GM23248 (cell line): Measurements from ENCODE around the gene PGGHG. TPM values are rescaled to one million over a fixed set of nuclear protein-coding genes. Genes with fewer than 3 reads are reported as not detected.
"Not testable (repeated sequence)": the region's sequence is repeated elsewhere in the genome, so short reads cannot be mapped to it uniquely, and the experiment has no call there.

Source experiments
- DNase-seq: peaks from one replicate; pipeline ENCODE4 v3.0.0-alpha.2; 2015
- H2AFZ ChIP-seq: fragments of 200-600 bp; sonication (generic); 2 replicates; pipeline ENCODE4 v1.6.1; 2016; ENCODE audit warnings: antibody characterized with exemption
- H3F3A ChIP-seq: fragments of 200-600 bp; sonication (generic); 2 replicates; pipeline ENCODE4 v1.6.1; 2016; ENCODE audit warnings: mild to moderate bottlenecking, antibody characterized with exemption, mixed run types; ENCODE audit not compliant: insufficient read depth
- H3K27ac ChIP-seq: fragments of 200-600 bp; sonication (generic); 2 replicates; pipeline ENCODE4 v1.5.1; 2016; ENCODE audit warnings: mild to moderate bottlenecking
- H3K27me3 ChIP-seq: fragments of 200-600 bp; sonication (generic); replicated peaks from 2 replicates; pipeline ENCODE4 v1.6.1; 2016; ENCODE audit warnings: mild to moderate bottlenecking; ENCODE audit not compliant: insufficient read depth
- H3K36me3 ChIP-seq: fragments of 200-600 bp; sonication (generic); 2 replicates; pipeline ENCODE4 v1.6.1; 2016; ENCODE audit warnings: low read depth, mild to moderate bottlenecking
- H3K4me1 ChIP-seq: fragments of 200-600 bp; sonication (generic); 2 replicates; pipeline ENCODE4 v1.6.1; 2016; ENCODE audit warnings: mild to moderate bottlenecking; ENCODE audit not compliant: insufficient read depth
- H3K4me2 ChIP-seq: fragments of 200-600 bp; sonication (generic); one replicate; pipeline ENCODE4 v1.6.1; 2016; ENCODE audit warnings: mild to moderate bottlenecking; ENCODE audit not compliant: unreplicated experiment
- H3K4me3 ChIP-seq: fragments of 200-600 bp; sonication (generic); 2 replicates; pipeline ENCODE4 v1.5.1; 2016; ENCODE audit warnings: mild to moderate bottlenecking
- H3K79me2 ChIP-seq: fragments of 200-600 bp; sonication (generic); 2 replicates; pipeline ENCODE4 v1.6.1; 2016; ENCODE audit warnings: mild to moderate bottlenecking; ENCODE audit not compliant: insufficient read depth
- H3K9ac ChIP-seq: fragments of 200-600 bp; sonication (generic); 2 replicates; pipeline ENCODE4 v1.6.1; 2016; ENCODE audit warnings: mild to moderate bottlenecking
- H3K9me2 ChIP-seq: fragments of 200-600 bp; sonication (generic); 2 replicates; pipeline ENCODE4 v1.6.1; 2016; ENCODE audit warnings: mixed run types, mild to moderate bottlenecking, moderate library complexity; ENCODE audit not compliant: insufficient read depth
- H3K9me3 ChIP-seq: fragments of 200-600 bp; sonication (generic); one replicate; pipeline ENCODE4 v1.6.1; 2017; ENCODE audit warnings: low read depth
- H4K20me1 ChIP-seq: fragments of 200-600 bp; sonication (generic); 2 replicates; pipeline ENCODE4 v1.6.0; 2016; ENCODE audit not compliant: insufficient read depth
- EZH2 ChIP-seq: fragments of 200-600 bp; sonication (generic); IDR thresholded peaks from 2 replicates; pipeline ENCODE4 v1.6.1; 2018; ENCODE audit warnings: antibody characterized with exemption, mild to moderate bottlenecking; ENCODE audit not compliant: insufficient read depth, poor library complexity, severe bottlenecking
- EZH2phosphoT487 ChIP-seq: fragments of 200-600 bp; sonication (generic); IDR thresholded peaks from 2 replicates; pipeline ENCODE4 v1.6.1; 2018; ENCODE audit warnings: antibody characterized with exemption, moderate library complexity, mild to moderate bottlenecking, low read depth; ENCODE audit not compliant: insufficient read depth
- WGBS, 2 experiments: methylation state at CpG; one replicate each; pipeline ENCODE4 v1.1.6; 2015 to 2017; ENCODE audit warnings: low lambda C conversion rate in 2 of 2, low coverage in 1 of 2; ENCODE audit errors: missing lambda C conversion rate in 2 of 2; 5-methylcytosine and 5-hydroxymethylcytosine counted together
- in situ Hi-C: fragments of 300-500 bp; cut with MboI; formaldehyde crosslinking; loops from 2 replicates; pipeline ENCODE4 v1.15.0; 2020
- polyA plus RNA-seq: library from polyadenylated mRNA; unstranded; fragments of >200 nt; fragmentation: Nextera tagmentation; extraction: Ambion mirVana; gene quantifications from 2 replicates; pipeline ENCODE4 v1.2.1, GENCODE V29; 2016
- total RNA-seq: library from RNA; depleted of rRNA; stranded (reverse); fragments of >200 nt; shearing (Covaris generic); gene quantifications from 2 replicates; pipeline ENCODE4 v1.2.3, GENCODE V29; 2014

PGGHG gene
- total and polyA plus RNA-seq, 2 experiments from 2014 or later = 4.6 to 14.2 TPM

DNA sequence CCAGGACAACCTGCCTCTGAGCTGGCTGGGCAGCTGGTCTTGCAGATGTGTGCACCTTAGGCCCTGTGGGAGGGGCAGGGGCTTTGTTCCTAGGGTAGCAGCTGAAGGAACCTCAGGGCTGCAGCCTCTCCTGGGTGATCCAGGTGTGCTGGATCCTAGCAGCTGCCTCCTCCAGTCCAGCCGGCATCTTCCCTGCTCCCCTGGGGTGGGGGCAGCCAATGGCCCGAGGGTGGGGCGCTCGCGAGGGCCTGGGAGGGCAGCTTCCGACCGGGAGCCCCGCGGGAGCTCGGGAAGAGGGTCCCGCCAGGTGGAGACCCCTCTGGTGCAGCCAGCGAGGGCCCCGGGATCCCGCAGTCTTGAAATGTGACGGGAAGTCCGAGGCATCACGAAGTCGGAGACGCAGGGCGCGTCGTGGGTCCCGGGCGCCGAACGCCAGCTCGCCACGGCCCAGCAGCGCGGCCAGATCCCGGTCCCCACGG is 26.6 kb downstream of the PGGHG start:
- H3K9ac ChIP-seq = peak overlapping the region; percentile 80; the same call in 1 of the 2 replicates

DNA sequence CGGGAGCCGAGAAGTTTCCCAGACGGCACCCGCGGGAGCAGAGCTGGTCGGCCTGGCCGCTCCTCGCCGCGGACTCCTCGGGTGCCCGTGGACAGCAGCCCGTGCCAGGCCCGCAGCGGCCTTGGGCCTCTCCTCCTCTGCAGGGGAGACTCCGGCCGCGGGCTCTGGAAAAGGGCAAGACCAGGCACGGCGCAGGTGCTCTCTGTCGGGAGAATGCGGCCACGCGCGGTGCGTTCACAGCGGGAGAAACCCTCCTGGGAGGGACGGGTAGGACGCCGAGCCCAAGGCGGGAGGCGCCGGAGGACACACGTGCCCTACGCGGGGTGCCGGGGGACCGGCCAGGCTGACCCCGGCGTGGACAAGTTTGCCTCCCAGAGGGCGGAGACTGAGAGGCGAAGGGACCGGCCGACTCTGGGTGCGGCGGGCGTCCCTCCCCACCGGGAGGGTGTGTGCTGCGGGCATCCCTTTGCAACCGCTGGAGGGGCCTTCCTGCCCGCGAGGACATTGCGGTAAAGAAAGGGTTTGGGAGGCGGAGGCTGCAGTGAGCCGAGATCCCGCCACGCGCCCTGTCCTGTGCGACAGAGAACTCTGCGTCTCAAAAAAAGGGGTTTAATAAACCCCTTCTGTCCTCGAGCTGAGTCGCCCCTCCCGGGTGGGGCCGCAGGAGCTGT is 27.2 kb downstream of the PGGHG start:
- peak overlapping the region; percentile 80 for H3K9ac ChIP-seq
- H3K9me3 ChIP-seq = no peaks in the 10 kb centered on the region
- H3K9me2 ChIP-seq = no peaks in the 10 kb centered on the region
- H3F3A ChIP-seq = peaks cover 31% of the 10 kb centered on the region
- H3K4me2 ChIP-seq = peak overlapping the region; percentile 82
- H3K79me2 ChIP-seq = peaks cover 53% of the 10 kb centered on the region
- TF ChIP-seq EZH2phosphoT487 (no peak), EZH2 (no peak)
- H3K4me1 ChIP-seq = peaks cover 28% of the 10 kb centered on the region
- H3K36me3 ChIP-seq = no peaks in the 10 kb centered on the region
- no peak overlapping the region for H3K27ac ChIP-seq
- H4K20me1 ChIP-seq = no peaks in the 10 kb centered on the region
- in situ Hi-C loops = no loop called here
- H3K27me3 ChIP-seq = no peaks in the 10 kb centered on the region
- H2AFZ ChIP-seq = peak overlapping the region; percentile 41; the same call in 1 of the 2 replicates
- H3K4me3 ChIP-seq = peak overlapping the region; percentile 79
- 13 to 20% methylated on average over 48 to 61 of the region's 64 CpGs for WGBS, 2 experiments
- peak; percentile 57 for DNase-seq

More for the DNA sequence above, 26.6 kb downstream of the PGGHG start:
- Histone ChIP-seq H2AFZ (peak overlapping the region; percentile 41; the same call in 1 of the 2 replicates), H3K4me1 (peaks cover 28% of the 10 kb centered on the region), H3K9me2 (no peaks in the 10 kb centered on the region), H3K79me2 (peaks cover 52% of the 10 kb centered on the region), H3K4me2 (peak overlapping the region; percentile 82), H3K36me3 (no peaks in the 10 kb centered on the region), H3F3A (peaks cover 31% of the 10 kb centered on the region), H4K20me1 (no peaks in the 10 kb centered on the region), H3K9me3 (no peaks in the 10 kb centered on the region), H3K4me3 (peak overlapping the region; percentile 79), H3K27me3 (no peaks in the 10 kb centered on the region), H3K27ac (no peak overlapping the region)
- in situ Hi-C loops = no loop called here
- 31 to 47% methylated on average over 15 to 31 of the region's 32 CpGs for WGBS, 2 experiments
- DNase-seq = no peak
- TF ChIP-seq EZH2 = no peak
- no peak for TF ChIP-seq EZH2phosphoT487

DNA sequence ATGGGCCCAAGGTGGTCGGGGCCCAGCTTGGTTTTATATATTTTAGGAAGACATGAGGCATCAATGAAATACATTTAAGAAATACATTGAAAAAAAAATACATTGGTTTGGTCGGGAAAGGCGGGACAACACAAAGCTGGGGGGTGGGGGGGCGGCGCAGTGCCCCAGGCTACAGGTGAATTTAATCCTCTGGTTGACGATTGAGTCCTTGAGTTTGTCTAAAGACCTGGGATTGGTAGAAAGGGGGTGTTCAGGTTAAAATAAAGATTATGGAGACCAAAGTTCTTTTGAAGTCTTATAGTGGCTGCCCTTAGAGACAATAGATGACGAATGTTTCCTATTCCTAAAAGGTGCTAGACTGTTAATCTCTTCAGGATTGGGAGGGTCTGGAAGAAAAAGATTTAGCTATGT is 28.0 kb downstream of the PGGHG start:
- Histone ChIP-seq H2AFZ (no peak overlapping the region), H3K4me1 (peaks cover 25% of the 10 kb centered on the region), H4K20me1 (no peaks in the 10 kb centered on the region), H3K79me2 (peaks cover 53% of the 10 kb centered on the region), H3K27ac (no peak overlapping the region), H3K36me3 (no peaks in the 10 kb centered on the region), H3K9me2 (no peaks in the 10 kb centered on the region), H3K4me2 (peak overlapping the region; percentile 82), H3K9ac (peak overlapping the region; percentile 80; the same call in 1 of the 2 replicates), H3K9me3 (no peaks in the 10 kb centered on the region), H3K27me3 (no peaks in the 10 kb centered on the region), H3F3A (peaks cover 28% of the 10 kb centered on the region), H3K4me3 (peak overlapping the region; percentile 79; the same call in 1 of the 2 replicates)
- in situ Hi-C loops = no loop called here
- no peak for DNase-seq
- TF ChIP-seq EZH2 (no peak), EZH2phosphoT487 (no peak)
- 84 to 95% methylated on average over 5 to 7 of the region's 7 CpGs for WGBS, 2 experiments

DNA sequence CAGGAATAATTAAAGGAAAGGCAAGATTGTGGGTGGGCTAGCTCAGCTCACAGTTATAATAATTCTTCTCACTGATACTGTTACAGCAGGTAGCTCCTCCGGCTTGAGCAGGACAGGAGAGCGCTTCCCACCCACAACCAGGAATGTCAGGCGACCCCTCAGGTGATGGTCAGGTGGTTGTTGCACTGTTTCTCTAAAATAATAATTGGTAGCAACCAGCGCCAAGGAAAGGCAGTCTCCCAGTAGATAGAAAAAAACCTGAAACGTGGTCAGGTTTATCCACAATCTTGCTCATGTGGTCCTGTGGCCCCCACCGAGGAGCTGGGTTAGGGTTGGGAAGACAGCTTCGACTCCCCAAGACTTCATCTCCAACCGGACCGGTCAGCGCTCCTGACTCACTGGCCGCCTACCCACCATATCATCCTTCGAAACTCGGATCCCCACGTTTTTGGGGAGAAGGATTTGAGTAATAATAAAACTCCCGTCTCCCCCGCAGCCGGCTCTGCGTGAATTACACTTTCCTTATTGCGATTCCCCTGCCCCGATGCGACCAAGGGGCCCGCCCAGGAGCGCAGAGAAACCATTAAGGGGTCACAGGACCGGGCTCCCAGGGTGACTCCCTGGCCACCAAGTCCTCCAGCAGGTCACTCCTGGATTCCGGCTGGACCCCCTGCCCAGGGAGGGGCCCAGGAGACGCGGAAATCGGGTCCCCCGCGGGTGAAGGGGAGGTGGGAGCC is 28.9 kb downstream of the PGGHG start:
- H3F3A ChIP-seq = peaks cover 19% of the 10 kb centered on the region
- H3K79me2 ChIP-seq = peaks cover 53% of the 10 kb centered on the region
- peak overlapping the region; percentile 47 for H3K4me2 ChIP-seq
- H3K36me3 ChIP-seq, H4K20me1 ChIP-seq, H3K9me2 ChIP-seq, H3K27ac ChIP-seq, H3K9me3 ChIP-seq, H3K27me3 ChIP-seq, DNase-seq, H2AFZ ChIP-seq, in situ Hi-C loops: not testable (repeated sequence)
- peak overlapping the region; percentile 56; the same call in 1 of the 2 replicates for H3K4me3 ChIP-seq
- H3K4me1 ChIP-seq = peaks cover 23% of the 10 kb centered on the region
- H3K9ac ChIP-seq = peak overlapping the region; percentile 64
- WGBS, 2 experiments = 32 to 57% methylated on average over 13 to 15 of the region's 30 CpGs

DNA sequence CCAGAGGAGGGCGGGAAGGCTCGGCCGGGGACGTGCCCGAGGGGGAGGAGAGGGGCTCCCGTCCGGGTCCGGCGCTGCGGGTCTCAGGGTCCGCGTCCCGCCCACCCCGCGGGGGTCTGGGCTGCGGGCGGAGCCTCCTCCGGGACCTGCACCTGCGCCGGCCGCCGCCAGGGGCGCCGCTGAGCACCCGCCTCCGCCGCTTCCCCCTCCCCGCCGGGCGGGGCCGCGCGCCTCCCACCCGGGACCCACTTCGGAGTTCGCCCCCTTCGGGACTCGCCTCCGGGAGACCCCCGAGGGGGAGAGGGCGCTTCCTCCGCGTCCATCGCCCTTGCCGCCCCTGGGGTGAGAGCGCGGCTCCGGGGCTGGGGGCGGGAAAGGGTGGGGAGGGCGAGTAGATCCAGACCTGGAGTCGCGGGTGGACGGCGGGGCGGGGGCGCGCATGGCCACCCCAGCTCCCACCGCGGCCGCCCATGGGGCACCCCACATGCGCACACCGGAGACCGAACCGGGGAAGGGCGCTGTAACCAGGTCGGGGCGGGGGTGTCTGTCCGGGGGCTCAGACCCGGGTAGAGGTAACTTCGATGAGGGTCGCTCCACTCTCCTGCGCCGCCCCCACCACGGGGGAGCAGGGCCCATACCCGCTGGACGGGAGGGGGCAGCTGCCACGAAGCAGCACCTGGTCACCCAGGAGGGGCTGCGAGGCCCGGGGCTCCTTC is 29.6 kb downstream of the PGGHG start:
- H3K9me3 ChIP-seq, H4K20me1 ChIP-seq, DNase-seq, H2AFZ ChIP-seq, H3K36me3 ChIP-seq, H3K9me2 ChIP-seq, in situ Hi-C loops, H3K27me3 ChIP-seq: not testable (repeated sequence)
- H3K4me3 ChIP-seq = peak overlapping the region; percentile 99
- peak overlapping the region; percentile 97 for H3K27ac ChIP-seq
- H3K4me2 ChIP-seq = peak overlapping the region; percentile 90
- peaks cover 53% of the 10 kb centered on the region for H3K79me2 ChIP-seq
- H3K9ac ChIP-seq = peak overlapping the region; percentile 99
- H3F3A ChIP-seq = peaks cover 11% of the 10 kb centered on the region
- peaks cover 17% of the 10 kb centered on the region for H3K4me1 ChIP-seq
- 2% methylated on average over 13 of the region's 79 CpGs; no CpG with 5 or more reads in 1 of the 2 experiments for WGBS, 2 experiments

DNA sequence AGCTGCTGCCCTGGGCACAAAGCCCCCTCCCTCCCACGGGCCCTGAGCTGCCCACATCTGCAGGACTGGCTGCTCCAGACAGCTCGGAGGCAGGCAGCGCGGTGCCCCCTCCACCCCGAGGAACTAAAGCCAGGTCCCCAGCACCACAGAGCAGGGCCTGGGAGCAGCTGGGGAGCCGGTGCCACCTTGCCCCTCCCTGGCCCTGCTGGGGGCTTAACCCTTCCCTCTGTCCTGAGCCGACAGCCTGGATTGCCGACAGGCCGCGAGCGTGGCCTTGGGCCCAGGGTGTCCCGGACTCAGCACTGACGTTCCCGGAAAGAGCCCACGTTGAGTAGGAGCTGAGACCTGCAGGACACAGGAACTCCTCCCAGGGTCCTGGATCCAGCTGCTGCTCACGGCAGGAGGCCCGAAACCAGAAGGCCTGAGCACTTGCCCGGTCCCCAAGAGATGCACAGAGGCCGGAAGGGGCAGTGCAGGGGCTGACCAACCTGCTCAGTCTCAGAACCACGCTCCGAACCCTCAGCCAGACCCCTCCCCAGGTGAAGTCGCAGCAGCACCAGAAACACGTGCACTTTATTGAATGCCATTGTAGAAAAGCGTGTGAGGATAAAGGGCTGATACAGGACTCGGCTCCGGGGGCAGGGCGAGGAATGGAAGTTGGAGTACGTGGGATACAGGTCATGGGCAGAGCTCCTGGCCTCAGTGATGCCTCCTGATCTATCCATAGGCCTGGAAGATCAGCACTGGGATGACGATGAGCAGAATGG is 30.4 kb downstream of the PGGHG start:
- H4K20me1 ChIP-seq, H3K27me3 ChIP-seq, H2AFZ ChIP-seq, H3K9me3 ChIP-seq, H3K36me3 ChIP-seq, H3K9me2 ChIP-seq, in situ Hi-C loops: not testable (repeated sequence)
- Histone ChIP-seq H3K4me3 (peak overlapping the region; percentile 99), H3K4me1 (peaks cover 16% of the 10 kb centered on the region), H3K4me2 (peak overlapping the region; percentile 90), H3F3A (peaks cover 11% of the 10 kb centered on the region; the same call in 1 of the 2 replicates), H3K9ac (peak overlapping the region; percentile 99), H3K79me2 (peaks cover 53% of the 10 kb centered on the region), H3K27ac (peak overlapping the region; percentile 97)
- 1 to 5% methylated on average over 19 to 20 of the region's 29 CpGs for WGBS, 2 experiments
- peak; percentile 47 for DNase-seq
